Rectal smooth muscle tissue (tissue), 1 donor: ENCODE data around the gene XIRP1.

Experiments
- H3K27ac ChIP-seq: one replicate; pipeline ENCODE4 v1.7.0; 2013; ENCODE audit warnings: low read depth, low read length, inconsistent platforms
- H3K27me3 ChIP-seq: one replicate; pipeline ENCODE4 v1.7.0; 2013; ENCODE audit warnings: low read length; ENCODE audit not compliant: control insufficient read depth, insufficient read depth
- H3K36me3 ChIP-seq: one replicate; pipeline ENCODE4 v1.7.0; 2013; ENCODE audit warnings: low read length; ENCODE audit not compliant: control insufficient read depth, insufficient read depth
- H3K4me1 ChIP-seq: one replicate; pipeline ENCODE4 v1.7.0; 2013; ENCODE audit warnings: low read length; ENCODE audit not compliant: control insufficient read depth, insufficient read depth
- H3K4me3 ChIP-seq: one replicate; pipeline ENCODE4 v1.7.0; 2013; ENCODE audit warnings: low read length
- H3K9ac ChIP-seq: one replicate; pipeline ENCODE4 v1.7.0; 2013; ENCODE audit warnings: low read length

The XIRP1 gene

DNA sequence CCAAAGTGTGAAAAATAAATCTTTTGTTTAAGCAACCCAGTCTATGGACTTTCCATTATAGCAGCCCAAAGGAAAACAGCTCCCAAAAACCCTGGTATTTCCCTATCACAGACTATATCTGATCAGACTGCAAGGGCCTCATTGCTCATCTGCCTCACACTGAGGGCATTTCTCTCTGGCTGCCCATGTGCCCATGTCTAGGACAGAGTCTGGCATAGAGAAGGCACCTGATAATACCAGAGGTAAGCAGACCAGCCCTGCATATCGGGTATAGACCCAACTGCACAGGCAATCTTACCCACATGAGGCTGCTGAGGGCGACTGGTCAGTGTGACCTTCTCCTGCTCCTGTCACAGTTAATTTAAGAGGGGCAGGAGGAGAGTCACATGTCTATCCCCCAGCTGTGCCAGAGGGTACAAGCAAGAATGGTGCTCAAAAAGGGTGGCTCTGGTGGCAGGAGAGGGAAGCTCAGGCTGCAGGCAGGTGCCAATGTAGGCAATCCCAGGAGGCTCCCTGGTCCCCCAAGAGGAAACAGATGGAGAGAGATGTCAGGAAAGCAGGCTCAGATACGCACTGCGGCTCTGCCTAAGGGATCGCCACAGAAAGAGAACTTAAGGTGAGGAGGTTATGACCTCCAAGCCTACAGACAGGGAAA is 42.1 kb downstream of the XIRP1 start:
- H3K27ac ChIP-seq, result peak overlapping the region; percentile 96
- peaks cover 65% of the 10 kb centered on the region for H3K4me1 ChIP-seq
- no peaks in the 10 kb centered on the region for H3K27me3 ChIP-seq
- H3K9ac ChIP-seq, result no peak overlapping the region
- H3K4me3 ChIP-seq, result peak overlapping the region; percentile 96
- no peaks in the 10 kb centered on the region for H3K36me3 ChIP-seq

- no peaks in the 10 kb centered on the region for H3K36me3 ChIP-seq
- no peaks in the 10 kb centered on the region for H3K27me3 ChIP-seq
- H3K27ac ChIP-seq, result peak overlapping the region; percentile 96
- H3K4me1 ChIP-seq, result peaks cover 65% of the 10 kb centered on the region
- H3K4me3 ChIP-seq, result peak overlapping the region; percentile 96
- no peak overlapping the region for H3K9ac ChIP-seq
Measured at GRCh38 chr3:39149498-39150147, 42.8 kb downstream of the XIRP1 start.

DNA sequence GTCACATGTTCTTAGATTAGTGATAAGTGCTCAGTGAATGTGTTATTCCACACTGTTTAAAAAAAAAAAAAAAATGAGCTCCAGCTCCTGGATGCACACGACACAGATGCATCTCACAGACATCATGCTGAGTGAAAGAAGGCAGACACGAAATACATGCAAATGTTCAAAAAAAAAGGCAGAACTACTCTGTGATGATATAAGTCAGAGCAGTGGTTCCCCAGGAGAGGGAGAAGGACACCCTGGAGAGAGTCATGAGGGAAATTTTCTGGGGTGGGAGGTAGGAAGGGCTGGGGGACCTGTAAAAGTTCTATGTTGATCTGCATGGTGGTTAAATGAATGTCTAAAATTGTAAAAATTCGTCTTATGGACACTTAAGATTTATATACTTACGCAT is 43.3 kb downstream of the XIRP1 start:
- no peaks in the 10 kb centered on the region for H3K27me3 ChIP-seq
- H3K36me3 ChIP-seq, result peaks cover 4% of the 10 kb centered on the region
- peaks cover 64% of the 10 kb centered on the region for H3K4me1 ChIP-seq
- H3K27ac ChIP-seq, result peak overlapping the region; percentile 96
- no peak overlapping the region for H3K9ac ChIP-seq
- H3K4me3 ChIP-seq, result no peak overlapping the region

- Histone ChIP-seq H3K9ac (no peak overlapping the region), H3K4me3 (peak overlapping the region; percentile 41), H3K36me3 (peaks cover 9% of the 10 kb centered on the region), H3K27ac (peak overlapping the region; percentile 96), H3K27me3 (no peaks in the 10 kb centered on the region), H3K4me1 (peaks cover 62% of the 10 kb centered on the region)
Measured at GRCh38 chr3:39148435-39149058, 43.8 kb downstream of the XIRP1 start.

DNA sequence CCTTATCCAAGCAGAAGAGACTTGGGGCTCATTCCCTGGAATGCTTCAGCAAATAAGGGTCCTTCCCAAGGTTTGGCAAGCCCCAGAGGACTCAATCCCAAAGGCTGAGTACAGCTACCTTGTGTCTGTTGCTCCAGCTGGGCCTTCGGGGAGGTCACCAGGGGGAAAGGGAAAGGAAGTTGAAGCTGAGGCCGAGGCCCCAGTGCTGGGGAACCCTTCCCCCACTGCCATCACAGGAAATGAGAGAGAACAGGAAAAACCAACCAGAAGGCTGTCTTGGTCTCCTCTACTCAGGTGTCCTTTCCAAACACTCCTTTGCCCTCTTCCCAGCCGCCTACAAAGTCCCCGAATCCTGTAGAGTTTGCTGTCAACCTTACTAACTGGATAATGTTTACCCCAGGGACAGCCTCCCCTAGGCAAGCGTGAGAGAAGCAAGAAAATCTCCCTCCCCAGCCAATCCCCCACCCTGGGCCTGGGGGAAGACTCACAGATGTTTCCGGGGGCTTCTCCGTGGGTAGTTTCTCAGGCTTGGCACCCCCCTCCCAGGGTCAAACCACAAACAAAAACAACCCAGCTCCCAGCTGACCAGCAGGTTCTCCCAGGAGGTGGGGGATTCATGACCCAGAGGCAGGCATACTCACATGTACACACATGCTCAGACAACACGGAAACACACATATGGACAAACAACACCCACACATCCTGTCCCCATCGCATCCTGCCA is 44.5 kb downstream of the XIRP1 start:
- Histone ChIP-seq H3K9ac (no peak overlapping the region), H3K36me3 (peaks cover 16% of the 10 kb centered on the region), H3K27ac (peak overlapping the region; percentile 96), H3K4me1 (peaks cover 62% of the 10 kb centered on the region), H3K27me3 (no peaks in the 10 kb centered on the region), H3K4me3 (peak overlapping the region; percentile 39)

- H3K27ac ChIP-seq, result peak overlapping the region; percentile 96
- peak overlapping the region; percentile 39 for H3K4me3 ChIP-seq
- peaks cover 26% of the 10 kb centered on the region for H3K36me3 ChIP-seq
Measured at GRCh38 chr3:39146611-39147591, 45.5 kb downstream of the XIRP1 start.

DNA sequence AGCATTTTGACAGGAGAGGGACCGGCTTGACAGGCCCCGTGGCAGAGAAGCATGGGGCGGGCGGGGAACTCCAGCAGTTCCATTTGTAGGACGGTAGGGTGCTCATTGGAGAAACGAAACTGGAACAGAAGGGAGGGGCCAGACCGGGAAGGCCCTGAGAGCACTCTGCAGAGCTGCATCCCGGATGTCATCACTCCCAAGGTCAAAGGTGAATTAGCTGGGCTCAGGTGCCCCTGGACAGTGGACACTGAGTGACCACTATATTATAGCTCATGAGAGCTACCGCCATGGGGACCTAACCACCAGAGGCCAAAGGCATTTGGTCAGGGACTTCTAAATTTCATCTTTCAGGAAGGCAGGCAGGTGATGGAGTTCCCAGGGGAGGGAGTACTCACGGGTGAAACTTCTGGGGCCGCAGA is 46.3 kb downstream of the XIRP1 start:
- H3K27me3 ChIP-seq, result no peaks in the 10 kb centered on the region
- H3K4me1 ChIP-seq, result peaks cover 53% of the 10 kb centered on the region
- H3K27ac ChIP-seq, result peak overlapping the region; percentile 96
- no peak overlapping the region for H3K9ac ChIP-seq
- peaks cover 29% of the 10 kb centered on the region for H3K36me3 ChIP-seq
- H3K4me3 ChIP-seq, result no peak overlapping the region

More at GRCh38 chr3:39146611-39147591, 45.5 kb downstream of the XIRP1 start:
- Histone ChIP-seq H3K4me1 (peaks cover 56% of the 10 kb centered on the region), H3K9ac (no peak overlapping the region), H3K27me3 (no peaks in the 10 kb centered on the region)

DNA sequence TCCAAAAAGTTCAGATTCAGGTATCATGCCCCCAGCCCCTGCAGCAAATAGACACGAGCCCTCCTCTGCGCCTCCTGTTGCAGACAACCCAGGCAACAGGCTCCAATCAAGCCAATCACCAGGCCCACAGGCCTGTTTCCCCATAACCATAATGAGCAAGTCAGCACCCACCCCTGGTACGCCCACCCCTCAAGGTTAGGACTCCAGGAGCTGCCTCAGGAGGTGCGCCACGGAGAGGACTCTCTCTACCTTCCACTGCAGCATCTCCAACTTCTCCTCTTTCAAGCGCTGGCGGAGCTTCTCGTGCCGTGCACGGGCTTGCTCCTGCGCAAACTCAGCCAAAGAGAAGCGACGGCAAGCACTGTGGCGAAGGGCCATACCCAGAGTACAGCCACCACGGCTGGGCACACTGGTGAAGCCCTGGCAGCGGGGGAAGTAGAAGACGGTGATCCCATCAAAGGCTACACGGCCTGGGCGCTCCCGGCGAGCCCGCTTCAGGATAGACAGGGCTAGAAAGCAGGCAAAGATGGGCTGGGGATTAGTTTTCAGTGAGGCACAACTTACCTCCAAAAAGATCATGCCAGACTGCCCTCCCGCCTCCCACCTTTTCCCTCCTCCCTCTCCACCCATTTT is 47.5 kb downstream of the XIRP1 start:
- Histone ChIP-seq H3K4me1 (peaks cover 44% of the 10 kb centered on the region), H3K36me3 (peaks cover 31% of the 10 kb centered on the region), H3K9ac (no peak overlapping the region), H3K27ac (no peak overlapping the region), H3K4me3 (no peak overlapping the region), H3K27me3 (no peaks in the 10 kb centered on the region)

DNA sequence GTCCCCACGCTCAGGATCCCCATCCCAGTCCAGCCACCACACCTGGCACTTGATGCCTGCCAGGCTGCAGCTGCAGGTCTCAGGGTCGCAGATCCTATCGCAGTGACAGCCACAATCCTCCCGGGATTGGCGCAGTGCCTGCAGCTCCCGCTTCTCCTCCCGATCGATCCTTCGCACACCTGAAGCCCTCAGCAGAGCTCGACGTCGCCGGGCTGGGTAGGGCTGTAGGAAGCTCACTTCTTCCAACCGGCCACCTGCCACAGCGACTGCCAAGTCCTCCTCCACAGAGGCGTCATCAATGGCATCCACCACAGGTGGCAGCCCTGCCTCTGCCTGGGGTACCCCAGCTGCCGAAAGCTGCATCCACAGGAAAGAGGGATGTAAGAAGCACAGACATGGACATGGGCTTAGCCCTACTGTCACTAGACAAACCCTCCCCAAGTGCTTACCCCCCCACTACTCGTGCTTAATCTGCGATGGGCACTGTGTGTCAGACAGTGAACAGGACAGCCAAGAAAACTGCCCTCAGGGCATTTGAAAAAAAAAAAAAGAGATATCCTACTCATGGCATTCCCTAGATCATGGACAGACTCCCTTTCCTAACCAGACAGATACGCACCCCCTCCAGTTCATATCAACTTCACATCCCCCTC is 48.2 kb downstream of the XIRP1 start:
- Histone ChIP-seq H3K36me3 (peaks cover 31% of the 10 kb centered on the region), H3K27ac (no peak overlapping the region), H3K4me3 (no peak overlapping the region), H3K27me3 (no peaks in the 10 kb centered on the region), H3K9ac (no peak overlapping the region), H3K4me1 (peaks cover 38% of the 10 kb centered on the region)

- Histone ChIP-seq H3K9ac (no peak overlapping the region), H3K4me1 (peaks cover 31% of the 10 kb centered on the region), H3K27ac (no peak overlapping the region), H3K27me3 (no peaks in the 10 kb centered on the region), H3K36me3 (peaks cover 31% of the 10 kb centered on the region), H3K4me3 (no peak overlapping the region)
Measured at GRCh38 chr3:39143051-39143885, 49.1 kb downstream of the XIRP1 start.
